Smooth muscle cell (in vitro differentiated cells): ENCODE data around the gene LRCH1. TPM values are rescaled to one million over a fixed set of nuclear protein-coding genes. Genes with fewer than 3 reads are reported as not detected.

Source experiments
- DNase-seq: peaks from one replicate; lab custom pipeline; 2025; ENCODE audit not compliant: unreplicated experiment; lab: John Stamatoyannopoulos, UW
- H2AFZ ChIP-seq: fragments of 200-600 bp; sonication (generic); 2 replicates; pipeline ENCODE4 v1.6.0; 2016; ENCODE audit warnings: antibody characterized with exemption, low read depth, mild to moderate bottlenecking
- H3F3A ChIP-seq: fragments of 200-600 bp; sonication (generic); 2 replicates; pipeline ENCODE4 v1.6.0; 2017; ENCODE audit warnings: antibody characterized with exemption, low read depth
- H3K27ac ChIP-seq: fragments of 200-600 bp; sonication (generic); 2 replicates; pipeline ENCODE4 v1.5.1; 2016; ENCODE audit warnings: low read depth, mild to moderate bottlenecking
- H3K27me3 ChIP-seq: fragments of 200-600 bp; sonication (generic); 2 replicates; pipeline ENCODE4 v1.6.1; 2016; ENCODE audit warnings: low read depth, mild to moderate bottlenecking
- H3K36me3 ChIP-seq: fragments of 200-600 bp; sonication (generic); 2 replicates; pipeline ENCODE4 v1.5.1; 2016; ENCODE audit warnings: low read depth
- H3K4me1 ChIP-seq: fragments of 200-600 bp; sonication (generic); 2 replicates; pipeline ENCODE4 v1.5.1; 2016; ENCODE audit warnings: low read depth
- H3K4me2 ChIP-seq: fragments of 200-600 bp; sonication (generic); 2 replicates; pipeline ENCODE4 v1.6.0; 2016; ENCODE audit warnings: mild to moderate bottlenecking
- H3K4me3 ChIP-seq: fragments of 200-600 bp; sonication (generic); 2 replicates; pipeline ENCODE4 v1.5.1; 2016; ENCODE audit warnings: mild to moderate bottlenecking
- H3K79me2 ChIP-seq: fragments of 200-600 bp; sonication (generic); 2 replicates; pipeline ENCODE4 v1.6.0; 2016; ENCODE audit warnings: low read depth, mild to moderate bottlenecking
- H3K9ac ChIP-seq: fragments of 200-600 bp; sonication (generic); 2 replicates; pipeline ENCODE4 v1.6.0; 2016; ENCODE audit warnings: low read depth
- H3K9me3 ChIP-seq: fragments of 200-600 bp; sonication (generic); replicated peaks from 2 replicates; pipeline ENCODE4 v1.5.1; 2016; ENCODE audit warnings: low read depth
- H4K20me1 ChIP-seq: fragments of 200-600 bp; sonication (generic); 2 replicates; pipeline ENCODE4 v1.6.0; 2016; ENCODE audit warnings: low read depth
- CTCF ChIP-seq: fragments of 200-600 bp; sonication (generic); IDR thresholded peaks from 2 replicates; pipeline ENCODE4 v1.5.1; 2017; ENCODE audit warnings: borderline replicate concordance, mild to moderate bottlenecking, antibody characterized with exemption; ENCODE audit not compliant: insufficient read depth, poor library complexity, severe bottlenecking
- WGBS: methylation state at CpG from one replicate; pipeline ENCODE4 v1.1.7; 2016; ENCODE audit warnings: low lambda C conversion rate; 5-methylcytosine and 5-hydroxymethylcytosine counted together
- polyA plus RNA-seq: library from polyadenylated mRNA; unstranded; fragments of >200 nt; fragmentation: Nextera tagmentation; extraction: Ambion mirVana; gene quantifications from 2 replicates; pipeline ENCODE4 v1.2.1, GENCODE V29; 2016
- total RNA-seq: library from RNA; depleted of rRNA; stranded (reverse); fragments of >200 nt; gene quantifications from 2 replicates; pipeline ENCODE4 v1.2.3, GENCODE V29; 2014

Gene LRCH1
- total and polyA plus RNA-seq, 2 experiments from 2014 or later: 9.4 to 27.7 TPM

DNA sequence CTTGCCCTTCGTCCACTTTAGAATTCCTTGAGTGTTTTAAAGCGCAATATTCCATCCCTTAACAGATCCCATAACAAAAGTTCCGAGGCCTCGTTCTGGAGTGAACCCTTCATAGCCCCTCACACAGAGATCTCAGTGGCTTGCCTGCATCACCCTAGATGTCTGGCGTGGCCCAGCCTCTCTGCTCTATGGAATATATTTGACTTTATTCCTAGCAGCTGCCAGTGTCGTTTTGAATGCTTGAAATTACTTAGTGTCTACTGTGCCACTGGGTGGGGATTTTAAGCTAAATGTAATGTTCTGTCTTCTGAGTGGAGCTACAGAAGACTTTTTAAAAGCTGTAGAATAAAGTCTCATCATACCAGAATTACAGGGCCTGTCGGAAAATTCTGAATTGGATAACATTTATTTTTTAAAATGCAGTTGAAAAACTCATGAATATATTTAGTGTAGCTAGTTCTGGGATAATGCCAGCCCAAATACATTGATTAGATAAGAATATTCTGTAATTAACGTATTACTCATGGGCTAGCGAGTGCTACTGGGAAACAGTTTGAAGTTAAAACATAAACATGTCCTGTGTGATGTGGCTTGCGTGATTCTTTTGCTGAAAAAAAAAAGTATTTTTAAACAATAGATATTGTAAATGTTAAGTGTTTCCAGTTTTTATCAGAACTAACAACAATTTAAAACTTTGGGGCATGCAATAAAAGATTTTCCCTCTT is 132.2 kb downstream of the LRCH1 start:
- H3K9ac ChIP-seq: peak overlapping the region; percentile 35
- peaks cover 7% of the 10 kb centered on the region for H4K20me1 ChIP-seq
- peak overlapping the region; percentile 68 for H3K4me2 ChIP-seq
- H3K4me1 ChIP-seq: peaks cover 44% of the 10 kb centered on the region
- peak overlapping the region; percentile 72 for H3K27ac ChIP-seq
- no peak overlapping the region for H2AFZ ChIP-seq
- no peaks in the 10 kb centered on the region for H3K27me3 ChIP-seq
- no peaks in the 10 kb centered on the region for H3K36me3 ChIP-seq
- H3K9me3 ChIP-seq: no peaks in the 10 kb centered on the region
- no peak for DNase-seq
- WGBS: 30% methylated on average over 10 of the region's 10 CpGs
- H3F3A ChIP-seq: peaks cover 19% of the 10 kb centered on the region
- peak overlapping the region; percentile 3 for H3K4me3 ChIP-seq
- H3K79me2 ChIP-seq: peaks cover 21% of the 10 kb centered on the region
- no peak for TF ChIP-seq CTCF

DNA sequence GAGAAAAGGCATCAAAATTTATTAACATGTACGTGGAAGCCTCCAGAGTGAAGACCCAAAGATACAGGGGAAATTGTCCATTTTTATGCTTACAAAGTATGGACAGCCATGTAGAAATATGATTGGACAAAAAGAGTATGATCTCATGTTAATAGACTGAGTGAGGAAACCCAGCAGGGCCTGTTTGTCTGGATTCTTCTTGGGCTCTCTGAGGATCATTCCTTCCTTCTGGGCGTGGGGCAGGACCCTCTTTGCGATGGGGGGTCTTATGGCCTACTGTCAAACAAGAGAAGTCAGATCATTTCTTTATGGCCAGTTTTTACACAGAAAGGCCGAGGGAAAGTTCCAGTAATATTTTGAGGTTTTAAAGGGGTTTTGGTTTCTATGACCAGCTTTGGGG is 133.2 kb downstream of the LRCH1 start:
- Histone ChIP-seq H3K27ac (peak overlapping the region; percentile 72), H3K4me2 (peak overlapping the region; percentile 68), H3K4me1 (peaks cover 49% of the 10 kb centered on the region), H3F3A (peaks cover 19% of the 10 kb centered on the region), H2AFZ (no peak overlapping the region), H3K9ac (peak overlapping the region; percentile 35), H3K4me3 (no peak overlapping the region), H3K79me2 (peaks cover 13% of the 10 kb centered on the region), H4K20me1 (no peaks in the 10 kb centered on the region), H3K9me3 (no peaks in the 10 kb centered on the region), H3K36me3 (no peaks in the 10 kb centered on the region), H3K27me3 (no peaks in the 10 kb centered on the region)
- DNase-seq: no peak
- no peak for TF ChIP-seq CTCF
- 66% methylated on average over 4 of the region's 4 CpGs for WGBS

- no peak for DNase-seq
- Histone ChIP-seq H3K4me2 (peak overlapping the region; percentile 46), H3K79me2 (peaks cover 13% of the 10 kb centered on the region)
These were observed 134.8 kb downstream of the LRCH1 start for GRCh38 chr13:46687810-46688209.

More at GRCh38 chr13:46687810-46688209, 134.8 kb downstream of the LRCH1 start:
- H3K4me1 ChIP-seq: peaks cover 49% of the 10 kb centered on the region
- WGBS: 0% methylated on average over 1 of the region's 1 CpG
- H2AFZ ChIP-seq: no peak overlapping the region
- peak overlapping the region; percentile 10 for H3K9ac ChIP-seq
- no peak overlapping the region for H3K4me3 ChIP-seq
- no peaks in the 10 kb centered on the region for H3K9me3 ChIP-seq
- TF ChIP-seq CTCF: no peak
- H3K27ac ChIP-seq: peak overlapping the region; percentile 17
- peaks cover 19% of the 10 kb centered on the region for H3F3A ChIP-seq
- H3K27me3 ChIP-seq: no peaks in the 10 kb centered on the region
- H3K36me3 ChIP-seq: no peaks in the 10 kb centered on the region
- H4K20me1 ChIP-seq: no peaks in the 10 kb centered on the region
